IPS-15b (cell line): ENCODE data around the gene GPSM1.

ENCODE experiments used
- H3K27me3 ChIP-seq: one replicate; pipeline ENCODE4 v1.6.1; 2013; ENCODE audit warnings: low read length; ENCODE audit not compliant: control insufficient read depth, insufficient read depth
- H3K36me3 ChIP-seq: one replicate; pipeline ENCODE4 v1.6.1; 2013; ENCODE audit warnings: low read length; ENCODE audit not compliant: control insufficient read depth, insufficient read depth
- H3K4me1 ChIP-seq: one replicate; pipeline ENCODE4 v1.6.1; 2013; ENCODE audit warnings: mild to moderate bottlenecking, low read length; ENCODE audit not compliant: control insufficient read depth, insufficient read depth
- H3K4me3 ChIP-seq: one replicate; pipeline ENCODE4 v1.5.1; 2013; ENCODE audit warnings: low read depth, low read length
- H3K9ac ChIP-seq: one replicate; pipeline ENCODE4 v1.6.1; 2013; ENCODE audit warnings: low read depth, mild to moderate bottlenecking, low read length
- H3K9me3 ChIP-seq: one replicate; pipeline ENCODE4 v1.6.1; 2013; ENCODE audit warnings: mild to moderate bottlenecking, low read length; ENCODE audit not compliant: control insufficient read depth, insufficient read depth

GPSM1 gene

GRCh38 chr9:136302527-136302926 is 24.8 kb upstream of the GPSM1 start:
- Histone ChIP-seq H3K4me3 (no peak overlapping the region), H3K9ac (no peak overlapping the region), H3K9me3 (no peaks in the 10 kb centered on the region), H3K27me3 (no peaks in the 10 kb centered on the region), H3K36me3 (no peaks in the 10 kb centered on the region), H3K4me1 (no peaks in the 10 kb centered on the region)

DNA sequence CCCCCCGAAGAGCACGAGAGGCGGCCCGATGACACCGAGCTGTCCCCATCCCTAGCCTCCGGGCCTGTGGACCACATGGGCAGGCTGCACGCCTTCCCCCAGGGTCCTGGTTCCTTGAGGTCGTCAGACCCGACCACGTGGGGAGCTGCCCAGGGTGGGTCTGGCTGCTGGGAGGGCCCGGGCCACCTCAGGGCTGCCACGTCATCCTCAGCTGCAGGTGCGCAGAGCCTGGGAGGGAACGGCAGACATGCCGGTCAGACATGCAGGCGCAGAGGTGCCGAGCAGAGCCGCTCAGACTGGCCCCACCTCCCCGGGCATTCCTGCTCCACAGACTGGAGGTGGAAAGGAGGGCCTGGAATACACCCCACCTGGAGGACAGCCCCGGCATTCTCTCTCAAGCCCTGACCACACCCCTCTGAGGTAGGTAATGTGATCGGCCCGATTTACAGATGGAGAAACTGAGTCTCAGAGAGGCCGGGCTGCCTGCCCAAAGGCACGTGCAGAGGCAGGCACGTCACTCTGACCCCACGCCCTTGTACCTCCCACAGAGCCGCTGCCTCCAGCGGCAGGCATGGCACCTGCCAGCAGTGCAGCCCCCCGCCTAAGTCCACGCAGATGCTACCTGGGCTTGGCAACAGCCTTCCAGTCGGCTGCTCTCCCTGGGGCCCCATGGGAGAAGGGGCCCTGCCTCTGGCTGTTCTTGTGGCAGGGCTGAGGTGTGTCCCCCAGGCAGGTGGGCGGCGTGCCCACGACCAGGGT is 24.1 kb upstream of the GPSM1 start:
- Histone ChIP-seq H3K4me3 (no peak overlapping the region), H3K9ac (no peak overlapping the region), H3K9me3 (no peaks in the 10 kb centered on the region), H3K4me1 (no peaks in the 10 kb centered on the region), H3K27me3 (no peaks in the 10 kb centered on the region), H3K36me3 (no peaks in the 10 kb centered on the region)

- Histone ChIP-seq H3K36me3 (no peaks in the 10 kb centered on the region), H3K4me1 (no peaks in the 10 kb centered on the region), H3K27me3 (no peaks in the 10 kb centered on the region), H3K9me3 (no peaks in the 10 kb centered on the region), H3K4me3 (no peak within 1 kb of the TSS), H3K9ac (no peak within 1 kb of the TSS)
Measured at GRCh38 chr9:136303825-136304416, 23.4 kb upstream of the GPSM1 start, which contains the start of gene CCDC187. Gene CCDC187 (minus strand): TSS chr9:136304094. CDS start chr9:136303830, 264 bp downstream.

DNA sequence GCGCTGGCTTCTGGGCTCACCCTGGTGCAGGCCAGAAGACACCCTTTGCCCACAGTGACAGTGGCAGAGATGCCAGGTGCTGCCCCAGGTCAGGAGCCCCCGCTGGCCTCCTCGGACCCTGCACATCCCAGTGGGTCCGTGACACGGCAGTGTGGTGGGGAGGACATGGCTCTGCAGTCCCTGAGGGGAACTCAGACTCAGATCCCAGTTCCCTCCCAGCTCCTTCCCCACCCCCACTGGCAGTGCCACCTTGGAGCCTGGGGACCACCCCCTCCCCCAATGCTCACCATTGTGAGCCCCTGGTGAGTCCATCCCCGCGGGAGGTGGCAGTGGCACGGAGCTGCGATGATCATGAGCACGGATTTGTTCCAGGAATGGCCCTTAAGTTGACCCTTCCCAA is 22.9 kb upstream of the GPSM1 start:
- Histone ChIP-seq H3K9me3 (no peaks in the 10 kb centered on the region), H3K36me3 (no peaks in the 10 kb centered on the region), H3K4me1 (no peaks in the 10 kb centered on the region), H3K4me3 (no peak overlapping the region), H3K27me3 (no peaks in the 10 kb centered on the region), H3K9ac (no peak overlapping the region)

GRCh38 chr9:136304981-136305380 is 22.4 kb upstream of the GPSM1 start:
- Histone ChIP-seq H3K4me1 (no peaks in the 10 kb centered on the region), H3K27me3 (no peaks in the 10 kb centered on the region), H3K9ac (no peak overlapping the region), H3K9me3 (no peaks in the 10 kb centered on the region), H3K36me3 (no peaks in the 10 kb centered on the region), H3K4me3 (no peak overlapping the region)

DNA sequence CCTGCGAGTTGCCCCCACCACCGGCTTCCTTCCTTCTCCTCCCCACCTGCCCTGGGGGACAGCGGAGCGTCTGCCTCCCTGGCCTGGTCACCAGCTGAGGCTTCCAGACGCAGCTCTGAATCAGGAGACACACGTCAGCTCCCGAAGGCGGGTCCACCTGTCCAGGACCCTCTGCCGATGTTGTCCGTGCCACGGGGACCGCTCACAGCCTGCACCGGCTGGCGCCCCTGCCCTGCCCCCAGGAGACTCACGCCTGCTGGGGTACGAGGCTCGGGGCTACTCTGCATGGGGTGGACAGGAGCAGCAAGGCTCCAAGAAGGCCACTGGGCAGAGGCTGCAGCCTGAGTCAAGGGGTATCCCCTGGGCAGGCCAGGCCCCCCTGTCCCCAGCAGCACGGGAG is 21.5 kb upstream of the GPSM1 start:
- no peak overlapping the region for H3K4me3 ChIP-seq
- H3K27me3 ChIP-seq: no peaks in the 10 kb centered on the region
- H3K4me1 ChIP-seq: no peaks in the 10 kb centered on the region
- no peaks in the 10 kb centered on the region for H3K36me3 ChIP-seq
- no peaks in the 10 kb centered on the region for H3K9me3 ChIP-seq
- no peak overlapping the region for H3K9ac ChIP-seq

- H3K9ac ChIP-seq: peak overlapping the region; percentile 24
Measured at GRCh38 chr9:136306211-136307208, 20.8 kb upstream of the GPSM1 start.

GRCh38 chr9:136307215-136307750 is 20.1 kb upstream of the GPSM1 start:
- Histone ChIP-seq H3K4me1 (no peaks in the 10 kb centered on the region), H3K4me3 (no peak overlapping the region), H3K27me3 (no peaks in the 10 kb centered on the region), H3K9me3 (no peaks in the 10 kb centered on the region), H3K36me3 (no peaks in the 10 kb centered on the region), H3K9ac (no peak overlapping the region)

More at GRCh38 chr9:136306211-136307208, 20.8 kb upstream of the GPSM1 start:
- Histone ChIP-seq H3K27me3 (no peaks in the 10 kb centered on the region), H3K9me3 (no peaks in the 10 kb centered on the region), H3K4me3 (no peak overlapping the region), H3K36me3 (no peaks in the 10 kb centered on the region), H3K4me1 (no peaks in the 10 kb centered on the region)

GRCh38 chr9:136308006-136308701 is 19.2 kb upstream of the GPSM1 start:
- H3K9me3 ChIP-seq: no peaks in the 10 kb centered on the region
- H3K36me3 ChIP-seq: no peaks in the 10 kb centered on the region
- no peak overlapping the region for H3K4me3 ChIP-seq
- no peaks in the 10 kb centered on the region for H3K27me3 ChIP-seq
- no peaks in the 10 kb centered on the region for H3K4me1 ChIP-seq
- H3K9ac ChIP-seq: no peak overlapping the region

DNA sequence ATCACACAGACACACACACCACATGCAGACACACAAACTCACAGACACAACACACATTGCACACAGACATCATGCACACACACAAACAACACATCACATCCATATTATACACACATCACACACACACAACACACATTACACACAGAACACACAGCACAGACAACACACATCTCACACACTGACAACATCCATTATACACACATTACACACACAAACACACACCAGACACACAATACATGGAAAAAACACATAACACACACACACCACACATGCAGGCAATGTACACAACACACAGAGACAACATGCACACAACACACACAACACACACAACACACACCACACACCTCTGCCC is 18.7 kb upstream of the GPSM1 start:
- no peaks in the 10 kb centered on the region for H3K36me3 ChIP-seq
- no peaks in the 10 kb centered on the region for H3K4me1 ChIP-seq
- no peak overlapping the region for H3K4me3 ChIP-seq
- H3K9me3 ChIP-seq: no peaks in the 10 kb centered on the region
- no peaks in the 10 kb centered on the region for H3K27me3 ChIP-seq
- no peak overlapping the region for H3K9ac ChIP-seq
